CD14-positive monocyte (primary cell): ENCODE measurements around the gene DLX4. TPM values are rescaled to one million over a fixed set of nuclear protein-coding genes. Genes with fewer than 3 reads are reported as not detected.
A peak's percentile ranks its signal among the peaks of the same experiment; 100 is the strongest.

Experiments used
- DNase-seq, 3 donors: peaks; one replicate each; pipeline ENCODE4 v3.0.0-alpha.2; 2011 to 2022
- H2AFZ ChIP-seq: 2 replicates; pipeline ENCODE4 v1.6.0; 2012; ENCODE audit warnings: mild to moderate bottlenecking, low read depth, low read length, inconsistent platforms; ENCODE audit not compliant: insufficient read depth, poor library complexity, severe bottlenecking
- H3K27ac ChIP-seq, 2 donors: 1 replicate in 1 of 2; 2 replicates in 1 of 2; pipeline ENCODE4 v1.5.1; 2012 to 2013; ENCODE audit warnings: low read length in 2 of 2, control low read depth in 1 of 2, inconsistent platforms in 1 of 2, low read depth in 1 of 2, mild to moderate bottlenecking in 1 of 2
- H3K27me3 ChIP-seq, 2 donors: one replicate each; pipeline versions ENCODE4 v1.6.0 to v1.6.1; 2011 to 2013; ENCODE audit warnings: low read length in 2 of 2; ENCODE audit not compliant: control insufficient read depth in 2 of 2, insufficient read depth in 2 of 2
- H3K36me3 ChIP-seq, 2 donors: replicated peaks in 1 of 2; 1 replicate in 1 of 2; 2 replicates in 1 of 2; pipeline versions ENCODE4 v1.5.1 to v1.6.1; 2012 to 2013; ENCODE audit warnings: low read length in 2 of 2, control low read depth in 1 of 2, inconsistent platforms in 1 of 2, mild to moderate bottlenecking in 1 of 2; ENCODE audit not compliant: insufficient read depth in 2 of 2, control insufficient read depth in 1 of 2
- H3K4me1 ChIP-seq, 2 donors: 1 replicate in 1 of 2; 2 replicates in 1 of 2; pipeline versions ENCODE4 v1.5.1 to v1.6.1; 2012 to 2013; ENCODE audit warnings: low read length in 2 of 2, control low read depth in 1 of 2, inconsistent platforms in 1 of 2, mild to moderate bottlenecking in 1 of 2, moderate library complexity in 1 of 2; ENCODE audit not compliant: insufficient read depth in 2 of 2, control insufficient read depth in 1 of 2
- H3K4me2 ChIP-seq: replicated peaks from 2 replicates; pipeline ENCODE3; 2012; ENCODE audit warnings: low read length, moderate library complexity, mild to moderate bottlenecking; ENCODE audit not compliant: poor library complexity, severe bottlenecking; ENCODE audit errors: extremely low read depth
- H3K4me3 ChIP-seq, 3 experiments: fragments of 200-600 bp in 1 of 3; sonication (generic) in 1 of 3; replicated peaks in 1 of 3; 1 replicate in 2 of 3; 2 replicates in 1 of 3; pipeline ENCODE4 v1.5.1; 2011 to 2013; ENCODE audit warnings: low read length in 3 of 3, mild to moderate bottlenecking in 3 of 3, control low read depth in 2 of 3, low read depth in 2 of 3, inconsistent platforms in 1 of 3, moderate library complexity in 1 of 3
- H3K79me2 ChIP-seq: 2 replicates; pipeline ENCODE4 v1.6.0; 2012; ENCODE audit warnings: mild to moderate bottlenecking, control low read depth, inconsistent platforms, low read length, moderate library complexity; ENCODE audit not compliant: insufficient read depth
- H3K9ac ChIP-seq: 2 replicates; pipeline ENCODE4 v1.6.0; 2017; ENCODE audit warnings: low read length, mild to moderate bottlenecking; ENCODE audit not compliant: insufficient read depth, poor library complexity, severe bottlenecking
- H3K9me3 ChIP-seq, 2 donors: replicated peaks in 1 of 2; 1 replicate in 1 of 2; 2 replicates in 1 of 2; pipeline versions ENCODE4 v1.5.1 to v1.6.1; 2012 to 2013; ENCODE audit warnings: low read length in 2 of 2, control low read depth in 1 of 2; ENCODE audit not compliant: control insufficient read depth in 1 of 2, insufficient read depth in 1 of 2
- H4K20me1 ChIP-seq: 2 replicates; pipeline ENCODE4 v1.6.0; 2012; ENCODE audit warnings: mild to moderate bottlenecking, low read length, control low read depth, moderate library complexity; ENCODE audit not compliant: insufficient read depth
- H3K27ac Mint-ChIP-seq, 7 donors: one replicate each; pipeline ENCODE4 v1.8.0; 2020; ENCODE audit warnings: mild to moderate bottlenecking in 7 of 7, mixed read lengths in 7 of 7, moderate library complexity in 6 of 7, inconsistent platforms in 2 of 7
- H3K27me3 Mint-ChIP-seq, 3 donors: one replicate each; pipeline ENCODE4 v1.8.0; 2021 to 2022; ENCODE audit warnings: low read depth in 3 of 3, mild to moderate bottlenecking in 3 of 3, mixed read lengths in 3 of 3, moderate library complexity in 3 of 3, inconsistent platforms in 1 of 3
- H3K36me3 Mint-ChIP-seq, 2 donors: one replicate each; pipeline ENCODE4 v1.8.0; 2020; ENCODE audit warnings: mixed read lengths in 2 of 2, inconsistent platforms in 1 of 2, mild to moderate bottlenecking in 1 of 2
- H3K4me1 Mint-ChIP-seq: one replicate; pipeline ENCODE4 v1.8.0; 2020; ENCODE audit warnings: mild to moderate bottlenecking, mixed read lengths
- H3K4me3 Mint-ChIP-seq, 2 donors: one replicate each; pipeline ENCODE4 v1.8.0; 2020; ENCODE audit warnings: mild to moderate bottlenecking in 2 of 2, mixed read lengths in 2 of 2, moderate library complexity in 1 of 2
- H3K9me3 Mint-ChIP-seq, 7 donors: one replicate each; pipeline ENCODE4 v1.8.0; 2020 to 2022; ENCODE audit warnings: mixed read lengths in 7 of 7, mild to moderate bottlenecking in 6 of 7, moderate library complexity in 6 of 7, inconsistent platforms in 2 of 7
- WGBS: methylation state at CpG from one replicate; pipeline ENCODE4 v1.1.5; 2013; ENCODE audit warnings: missing lambda C conversion rate; ENCODE audit not compliant: insufficient coverage; 5-methylcytosine and 5-hydroxymethylcytosine counted together
- intact Hi-C, 2 donors: fragments of 100-400 bp; cut with micrococcal nuclease; formaldehyde crosslinking; loops; one replicate each; pipeline versions ENCODE4 v1.15.0 to v1.15.1; 2023
- polyA plus RNA-seq, 3 donors: library from polyadenylated mRNA; depleted of rRNA in 1 of 3; unstranded in 2 of 3; stranded (reverse) in 1 of 3; fragments of 300-500 nt in 2 of 3; fragments of >200 nt in 1 of 3; fragmentation: Illumina TruSeq in 2 of 3; gene quantifications; 1 replicate in 2 of 3; 2 replicates in 1 of 3; pipeline ENCODE4 v1.2.3, GENCODE V29; 2012 to 2021
- TF ChIP-seq, protein P1 (sequence below): fragments of 200-600 bp; IDR thresholded peaks from one replicate; pipeline ENCODE4 v1.8.0; 2022; ENCODE audit warnings: antibody characterized with exemption, mild to moderate bottlenecking

Gene DLX4
- polyA plus RNA-seq, 3 donors, result 0.20 to 3.5 TPM; not detected in 1

DNA sequence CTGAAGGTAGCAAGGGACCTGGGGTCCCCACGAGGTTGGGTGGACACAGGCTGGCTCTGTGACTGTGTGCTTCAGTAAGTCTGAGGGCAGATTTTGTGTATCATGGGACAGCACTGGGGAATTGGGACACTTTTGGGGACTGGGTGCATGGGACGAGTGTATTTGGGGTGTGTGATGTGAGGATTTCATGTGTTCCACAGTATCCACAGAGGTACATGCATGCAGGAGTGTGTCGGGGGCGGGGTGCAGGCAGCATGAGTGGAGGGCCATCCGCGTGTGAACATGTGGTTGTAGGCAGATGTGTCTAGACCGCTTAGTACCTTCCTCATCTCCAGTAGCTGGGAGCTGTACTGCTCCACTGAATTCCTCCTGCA is 27.1 kb downstream of the DLX4 start:
- WGBS, result 22% methylated on average over 2 of the region's 7 CpGs
- H3K36me3 ChIP-seq, result no peaks in the 10 kb centered on the region
- H3K4me1 Mint-ChIP-seq, result peaks cover 30% of the 10 kb centered on the region
- H3K9me3 ChIP-seq, result peaks cover 9 to 33% of the 10 kb centered on the region in 2 donors
- H3K79me2 ChIP-seq, result no peaks in the 10 kb centered on the region
- no peak overlapping the region for H3K4me2 ChIP-seq
- no peak overlapping the region for H3K27ac Mint-ChIP-seq
- H3K36me3 Mint-ChIP-seq, result peaks cover 0 to 11% of the 10 kb centered on the region in 2 donors
- no peak for DNase-seq
- H3K27ac ChIP-seq, result no peak overlapping the region
- no peak overlapping the region for H2AFZ ChIP-seq
- H3K27me3 ChIP-seq, result peaks cover 56 to 86% of the 10 kb centered on the region in 2 donors
- no peaks in the 10 kb centered on the region for H4K20me1 ChIP-seq
- H3K27me3 Mint-ChIP-seq, result peaks cover 75 to 93% (median 85%) of the 10 kb centered on the region in 3 donors
- no peak overlapping the region for H3K4me3 ChIP-seq
- H3K4me3 Mint-ChIP-seq, result peak overlapping the region in 1 of 2 donors; percentile 87
- TF ChIP-seq, protein P1, sequence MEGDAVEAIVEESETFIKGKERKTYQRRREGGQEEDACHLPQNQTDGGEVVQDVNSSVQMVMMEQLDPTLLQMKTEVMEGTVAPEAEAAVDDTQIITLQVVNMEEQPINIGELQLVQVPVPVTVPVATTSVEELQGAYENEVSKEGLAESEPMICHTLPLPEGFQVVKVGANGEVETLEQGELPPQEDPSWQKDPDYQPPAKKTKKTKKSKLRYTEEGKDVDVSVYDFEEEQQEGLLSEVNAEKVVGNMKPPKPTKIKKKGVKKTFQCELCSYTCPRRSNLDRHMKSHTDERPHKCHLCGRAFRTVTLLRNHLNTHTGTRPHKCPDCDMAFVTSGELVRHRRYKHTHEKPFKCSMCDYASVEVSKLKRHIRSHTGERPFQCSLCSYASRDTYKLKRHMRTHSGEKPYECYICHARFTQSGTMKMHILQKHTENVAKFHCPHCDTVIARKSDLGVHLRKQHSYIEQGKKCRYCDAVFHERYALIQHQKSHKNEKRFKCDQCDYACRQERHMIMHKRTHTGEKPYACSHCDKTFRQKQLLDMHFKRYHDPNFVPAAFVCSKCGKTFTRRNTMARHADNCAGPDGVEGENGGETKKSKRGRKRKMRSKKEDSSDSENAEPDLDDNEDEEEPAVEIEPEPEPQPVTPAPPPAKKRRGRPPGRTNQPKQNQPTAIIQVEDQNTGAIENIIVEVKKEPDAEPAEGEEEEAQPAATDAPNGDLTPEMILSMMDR, result no peak
- H3K9me3 Mint-ChIP-seq, result peaks cover 3 to 27% (median 12%) of the 10 kb centered on the region in 7 donors
- no peak overlapping the region for H3K9ac ChIP-seq
- intact Hi-C loops, result loop anchor here (1.0 to 10.0 kb wide), 5 partner anchors 44 to 429 kb away; partner anchors contain the start of gene NXPH3 (in 1 of the 2)
- peaks cover 13 to 38% of the 10 kb centered on the region in 2 donors for H3K4me1 ChIP-seq

DNA sequence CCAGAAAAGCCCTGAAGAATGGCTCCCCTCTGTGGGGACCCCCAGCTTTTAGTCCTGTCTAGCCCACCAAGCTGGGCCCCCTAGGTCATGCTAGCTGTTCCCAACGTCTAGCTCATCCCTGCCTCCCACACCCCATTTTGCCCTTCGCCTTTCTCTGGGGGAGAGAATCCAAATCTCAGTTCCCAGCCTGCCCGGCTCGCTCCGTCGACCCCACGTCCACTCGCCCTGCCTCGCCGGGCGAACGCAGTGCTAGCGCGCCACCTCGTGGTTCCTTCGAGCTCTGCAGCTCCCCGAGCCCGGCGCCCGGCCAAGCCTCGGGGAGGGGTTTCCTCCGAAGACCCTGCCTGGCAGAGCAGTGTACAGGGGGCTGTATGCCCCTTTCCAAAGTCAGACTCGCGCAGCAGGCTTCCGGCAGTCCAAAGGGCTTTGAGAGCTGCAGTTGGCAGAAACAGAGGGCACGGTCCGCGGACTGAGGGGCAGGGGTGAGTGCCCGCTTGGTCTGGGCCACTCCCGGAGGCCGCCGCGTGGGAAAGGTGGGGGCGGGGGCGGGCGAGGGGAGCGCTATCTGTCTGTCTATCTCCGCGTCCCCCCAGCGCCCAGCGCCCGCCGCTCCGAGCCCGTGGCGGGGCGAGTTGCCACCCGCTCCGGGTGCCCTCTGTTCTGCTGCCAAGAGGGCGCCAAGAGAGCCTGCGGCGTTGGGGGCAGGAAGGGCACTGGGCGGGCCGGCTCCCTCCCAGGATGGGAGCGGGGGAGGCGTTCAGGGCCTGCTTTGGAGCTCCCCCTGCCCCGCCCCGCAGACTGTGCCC is 27.7 kb downstream of the DLX4 start:
- peak overlapping the region; percentile 61 for H3K4me2 ChIP-seq
- H3K27me3 Mint-ChIP-seq, result peaks cover 74 to 93% (median 84%) of the 10 kb centered on the region in 3 donors
- H3K79me2 ChIP-seq, result no peaks in the 10 kb centered on the region
- no peaks in the 10 kb centered on the region for H4K20me1 ChIP-seq
- H3K9ac ChIP-seq, result no peak overlapping the region
- H3K36me3 Mint-ChIP-seq, result peaks cover 0 to 11% of the 10 kb centered on the region in 2 donors
- peaks cover 9 to 33% of the 10 kb centered on the region in 2 donors for H3K9me3 ChIP-seq
- peak overlapping the region; percentile 47 to 87 for H3K4me3 Mint-ChIP-seq
- peaks cover 13 to 38% of the 10 kb centered on the region in 2 donors for H3K4me1 ChIP-seq
- intact Hi-C loops, result loop anchor here (1.0 to 10.0 kb wide), 5 partner anchors 44 to 429 kb away; partner anchors contain the start of gene NXPH3 (in 1 of the 2)
- peak; percentile 32 to 54 (median 45) for DNase-seq
- H3K4me1 Mint-ChIP-seq, result peaks cover 30% of the 10 kb centered on the region
- peak overlapping the region in 1 of 3 experiments; percentile 49 for H3K4me3 ChIP-seq
- no peaks in the 10 kb centered on the region for H3K36me3 ChIP-seq
- peaks cover 3 to 27% (median 12%) of the 10 kb centered on the region in 7 donors for H3K9me3 Mint-ChIP-seq
- H2AFZ ChIP-seq, result peak overlapping the region; percentile 72
- TF ChIP-seq, protein P1, result peak; percentile 98
- H3K27me3 ChIP-seq, result peaks cover 56 to 86% of the 10 kb centered on the region in 2 donors
- no peak overlapping the region for H3K27ac ChIP-seq
- no peak overlapping the region for H3K27ac Mint-ChIP-seq
- WGBS, result 0% methylated on average over 47 of the region's 58 CpGs
